ENCODE measurements around the gene TET2. TPM values are rescaled to one million over a fixed set of nuclear protein-coding genes. Genes with fewer than 3 reads are reported as not detected.

TET2 gene
- total RNA-seq, 6 donors from 2014 or later, result 25.1 to 41.9 (median 29.7) TPM

GRCh38 chr4:105281124-105281415 is 134.4 kb downstream of the TET2 start:
- DNase-seq (no peak), ATAC-seq (ENCODE audit: low FRiP score in 2 of 2) (no peak)
- Histone ChIP-seq H3K4me3 (no peak overlapping the region), H3K9me3 (no peaks in the 10 kb centered on the region), H3K27ac (no peak overlapping the region), H3K27me3 (no peaks in the 10 kb centered on the region), H3K4me1 (peaks cover 0 to 2% (median 0%) of the 10 kb centered on the region in 4 donors), H3K36me3 (peaks cover 0 to 8% (median 4%) of the 10 kb centered on the region in 4 donors)
- TF ChIP-seq EP300 (IDR thresholded peaks at IDR 0.05), result no peak
- no peak for TF ChIP-seq POLR2AphosphoS5 (IDR thresholded peaks at IDR 0.05)
- no peak for TF ChIP-seq CTCF (IDR thresholded peaks at IDR 0.05)
- no peak for TF ChIP-seq POLR2A (IDR thresholded peaks at IDR 0.05)
- WGBS, 2 donors, result 72 to 79% methylated on average over 5 of the region's 5 CpGs

- H3K36me3 ChIP-seq, result no peaks in the 10 kb centered on the region
- H3K9me3 ChIP-seq, result no peaks in the 10 kb centered on the region
- H3K27ac ChIP-seq, result no peak overlapping the region
- 93 to 95% methylated on average over 3 of the region's 3 CpGs for WGBS, 2 donors
- peaks cover 0 to 2% (median 0%) of the 10 kb centered on the region in 4 donors for H3K4me1 ChIP-seq
- no peak overlapping the region for H3K4me3 ChIP-seq
- ATAC-seq (ENCODE audit: low FRiP score in 2 of 2) (no peak), DNase-seq (no peak)
- no peaks in the 10 kb centered on the region for H3K27me3 ChIP-seq
- TF ChIP-seq EP300 (IDR thresholded peaks at IDR 0.05), result no peak
- TF ChIP-seq POLR2AphosphoS5 (IDR thresholded peaks at IDR 0.05), result no peak
- TF ChIP-seq POLR2A (IDR thresholded peaks at IDR 0.05), result no peak
- no peak for TF ChIP-seq CTCF (IDR thresholded peaks at IDR 0.05)
Measured at GRCh38 chr4:105282489-105282888, 135.8 kb downstream of the TET2 start.

GRCh38 chr4:105283501-105283900 is 136.8 kb downstream of the TET2 start:
- no peak for ATAC-seq (ENCODE audit: low FRiP score in 2 of 2)

GRCh38 chr4:105288121-105288520 is 141.4 kb downstream of the TET2 start:
- H3K9me3 ChIP-seq, result peaks cover 0 to 6% (median 2%) of the 10 kb centered on the region in 4 donors
- DNase-seq (no peak), ATAC-seq (ENCODE audit: low FRiP score in 2 of 2) (no peak)
- no peaks in the 10 kb centered on the region for H3K36me3 ChIP-seq
- no peak overlapping the region for H3K27ac ChIP-seq
- no peaks in the 10 kb centered on the region for H3K27me3 ChIP-seq
- 95 to 98% methylated on average over 2 of the region's 2 CpGs for WGBS, 2 donors
- no peaks in the 10 kb centered on the region for H3K4me1 ChIP-seq
- H3K4me3 ChIP-seq, result no peak overlapping the region
- TF ChIP-seq POLR2A (IDR thresholded peaks at IDR 0.05) (no peak), CTCF (IDR thresholded peaks at IDR 0.05) (no peak), EP300 (IDR thresholded peaks at IDR 0.05) (no peak), POLR2AphosphoS5 (IDR thresholded peaks at IDR 0.05) (no peak)

More at GRCh38 chr4:105283501-105283900, 136.8 kb downstream of the TET2 start:
- no peak overlapping the region for H3K27ac ChIP-seq
- H3K27me3 ChIP-seq, result no peaks in the 10 kb centered on the region
- H3K4me1 ChIP-seq, result peaks cover 0 to 2% (median 0%) of the 10 kb centered on the region in 4 donors
- peaks cover 0 to 4% (median 2%) of the 10 kb centered on the region in 4 donors for H3K9me3 ChIP-seq
- 100% methylated on average over 1 of the region's 1 CpG for WGBS, 2 donors
- DNase-seq, result no peak
- H3K4me3 ChIP-seq, result no peak overlapping the region
- TF ChIP-seq CTCF (IDR thresholded peaks at IDR 0.05) (no peak), POLR2AphosphoS5 (IDR thresholded peaks at IDR 0.05) (no peak), POLR2A (IDR thresholded peaks at IDR 0.05) (no peak), EP300 (IDR thresholded peaks at IDR 0.05) (no peak)
- no peaks in the 10 kb centered on the region for H3K36me3 ChIP-seq

- H3K4me3 ChIP-seq, result no peak overlapping the region
- ATAC-seq (ENCODE audit: low FRiP score in 2 of 2) (no peak), DNase-seq (no peak)
- WGBS, 2 donors, result 43 to 52% methylated on average over 3 of the region's 3 CpGs
- no peaks in the 10 kb centered on the region for H3K27me3 ChIP-seq
- no peaks in the 10 kb centered on the region for H3K4me1 ChIP-seq
- H3K27ac ChIP-seq, result no peak overlapping the region
- peaks cover 0 to 6% (median 2%) of the 10 kb centered on the region in 4 donors for H3K9me3 ChIP-seq
- H3K36me3 ChIP-seq, result no peaks in the 10 kb centered on the region
- TF ChIP-seq CTCF (IDR thresholded peaks at IDR 0.05), result no peak
- TF ChIP-seq EP300 (IDR thresholded peaks at IDR 0.05), result no peak
- TF ChIP-seq POLR2AphosphoS5 (IDR thresholded peaks at IDR 0.05), result no peak
- TF ChIP-seq POLR2A (IDR thresholded peaks at IDR 0.05), result no peak
Measured at GRCh38 chr4:105291925-105292324, 145.2 kb downstream of the TET2 start.
